PFSK-1 (cell line): ENCODE results near the gene LCN6.
A peak's percentile ranks its signal among the peaks of the same experiment; 100 is the strongest.

ENCODE experiments used
- POLR2AphosphoS5 ChIP-seq: IDR thresholded peaks from 2 replicates; pipeline ENCODE4 v1.6.1; 2012; ENCODE audit warnings: low read depth, mild to moderate bottlenecking, control low read depth, low read length, moderate library complexity
- SIN3A ChIP-seq: IDR thresholded peaks from 2 replicates; pipeline ENCODE4 v1.6.1; 2012; ENCODE audit warnings: mild to moderate bottlenecking, low read length, moderate library complexity, borderline replicate concordance; ENCODE audit not compliant: insufficient read depth
- TF ChIP-seq, protein P1 (sequence below), 2 experiments: IDR thresholded peaks; 2 replicates each; pipeline versions ENCODE4 v1.6.1 to v1.8.0; 2011 to 2012; ENCODE audit warnings: low read depth in 2 of 2, low read length in 2 of 2, control low read depth in 1 of 2, inconsistent platforms in 1 of 2, mild to moderate bottlenecking in 1 of 2, moderate library complexity in 1 of 2; ENCODE audit not compliant: insufficient read depth in 1 of 2

DNA sequence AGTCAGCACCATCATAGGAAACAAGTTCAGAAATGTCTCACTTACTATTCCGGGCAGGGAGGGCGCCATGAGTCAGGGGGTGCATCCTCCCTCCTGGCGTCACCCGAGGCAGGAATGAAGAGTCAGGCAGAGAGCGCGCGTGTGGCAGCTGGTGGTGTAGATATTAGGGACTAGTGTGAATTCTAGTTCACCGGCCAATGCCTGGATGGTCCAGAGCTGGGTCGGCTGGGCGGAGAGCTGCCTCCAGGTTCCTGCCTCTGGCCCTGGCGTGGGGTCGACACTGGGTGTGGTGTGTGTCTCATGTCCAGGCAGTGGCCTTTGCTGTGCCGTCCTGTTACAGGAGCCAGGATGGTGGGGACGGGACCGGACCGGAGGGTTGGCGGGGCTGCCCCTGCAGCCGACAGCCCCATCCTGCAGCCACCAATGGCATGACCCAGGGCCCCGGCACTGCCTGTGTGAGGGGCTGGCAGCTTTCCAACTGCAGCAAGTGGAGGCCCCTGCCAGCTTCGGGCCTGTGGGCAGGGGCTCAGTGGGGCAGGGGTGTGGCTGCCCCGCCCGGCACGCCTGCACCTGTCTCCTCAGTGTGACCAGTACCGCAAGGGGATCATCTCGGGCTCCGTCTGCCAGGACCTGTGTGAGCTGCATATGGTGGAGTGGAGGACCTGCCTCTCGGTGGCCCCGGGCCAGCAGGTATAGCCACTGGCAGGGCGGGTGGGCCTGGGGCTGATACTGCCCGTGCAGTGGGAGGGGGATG is 26.8 kb downstream of the LCN6 start:
- TF ChIP-seq, protein P1, sequence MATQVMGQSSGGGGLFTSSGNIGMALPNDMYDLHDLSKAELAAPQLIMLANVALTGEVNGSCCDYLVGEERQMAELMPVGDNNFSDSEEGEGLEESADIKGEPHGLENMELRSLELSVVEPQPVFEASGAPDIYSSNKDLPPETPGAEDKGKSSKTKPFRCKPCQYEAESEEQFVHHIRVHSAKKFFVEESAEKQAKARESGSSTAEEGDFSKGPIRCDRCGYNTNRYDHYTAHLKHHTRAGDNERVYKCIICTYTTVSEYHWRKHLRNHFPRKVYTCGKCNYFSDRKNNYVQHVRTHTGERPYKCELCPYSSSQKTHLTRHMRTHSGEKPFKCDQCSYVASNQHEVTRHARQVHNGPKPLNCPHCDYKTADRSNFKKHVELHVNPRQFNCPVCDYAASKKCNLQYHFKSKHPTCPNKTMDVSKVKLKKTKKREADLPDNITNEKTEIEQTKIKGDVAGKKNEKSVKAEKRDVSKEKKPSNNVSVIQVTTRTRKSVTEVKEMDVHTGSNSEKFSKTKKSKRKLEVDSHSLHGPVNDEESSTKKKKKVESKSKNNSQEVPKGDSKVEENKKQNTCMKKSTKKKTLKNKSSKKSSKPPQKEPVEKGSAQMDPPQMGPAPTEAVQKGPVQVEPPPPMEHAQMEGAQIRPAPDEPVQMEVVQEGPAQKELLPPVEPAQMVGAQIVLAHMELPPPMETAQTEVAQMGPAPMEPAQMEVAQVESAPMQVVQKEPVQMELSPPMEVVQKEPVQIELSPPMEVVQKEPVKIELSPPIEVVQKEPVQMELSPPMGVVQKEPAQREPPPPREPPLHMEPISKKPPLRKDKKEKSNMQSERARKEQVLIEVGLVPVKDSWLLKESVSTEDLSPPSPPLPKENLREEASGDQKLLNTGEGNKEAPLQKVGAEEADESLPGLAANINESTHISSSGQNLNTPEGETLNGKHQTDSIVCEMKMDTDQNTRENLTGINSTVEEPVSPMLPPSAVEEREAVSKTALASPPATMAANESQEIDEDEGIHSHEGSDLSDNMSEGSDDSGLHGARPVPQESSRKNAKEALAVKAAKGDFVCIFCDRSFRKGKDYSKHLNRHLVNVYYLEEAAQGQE (IDR thresholded peaks at IDR 0.05; ENCODE audit: insufficient read depth in 1 of 2, low read depth in 2 of 2, low read length in 2 of 2): no peak
- TF ChIP-seq POLR2AphosphoS5: peak; percentile 51; the same call in 1 of the 2 replicates
- no peak for TF ChIP-seq SIN3A
